Stromal cell of bone marrow (primary cell): Measurements from ENCODE around the gene CACNA1G.

Experiments
- DNase-seq: peaks from one replicate; pipeline ENCODE4 v3.0.0-alpha.2; 2012; ENCODE audit warnings: low read depth

Gene CACNA1G

DNA sequence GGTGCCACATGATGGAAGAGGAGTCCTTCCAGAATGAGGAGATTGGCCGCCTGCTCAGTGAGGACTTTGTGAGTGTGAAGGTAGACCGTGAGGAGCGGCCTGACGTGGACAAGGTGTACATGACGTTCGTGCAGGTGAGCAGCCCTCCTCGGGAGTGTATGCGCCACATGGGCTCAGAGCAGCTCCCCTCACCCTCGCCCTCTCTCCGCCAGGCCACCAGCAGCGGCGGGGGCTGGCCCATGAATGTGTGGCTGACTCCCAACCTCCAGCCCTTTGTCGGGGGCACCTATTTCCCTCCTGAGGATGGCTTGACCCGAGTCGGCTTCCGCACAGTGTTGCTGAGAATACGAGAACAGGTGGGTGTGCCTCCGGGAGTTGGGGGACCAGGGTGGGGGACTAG lies 11.7 kb upstream of the CACNA1G start:
- DNase-seq: no peak

DNA sequence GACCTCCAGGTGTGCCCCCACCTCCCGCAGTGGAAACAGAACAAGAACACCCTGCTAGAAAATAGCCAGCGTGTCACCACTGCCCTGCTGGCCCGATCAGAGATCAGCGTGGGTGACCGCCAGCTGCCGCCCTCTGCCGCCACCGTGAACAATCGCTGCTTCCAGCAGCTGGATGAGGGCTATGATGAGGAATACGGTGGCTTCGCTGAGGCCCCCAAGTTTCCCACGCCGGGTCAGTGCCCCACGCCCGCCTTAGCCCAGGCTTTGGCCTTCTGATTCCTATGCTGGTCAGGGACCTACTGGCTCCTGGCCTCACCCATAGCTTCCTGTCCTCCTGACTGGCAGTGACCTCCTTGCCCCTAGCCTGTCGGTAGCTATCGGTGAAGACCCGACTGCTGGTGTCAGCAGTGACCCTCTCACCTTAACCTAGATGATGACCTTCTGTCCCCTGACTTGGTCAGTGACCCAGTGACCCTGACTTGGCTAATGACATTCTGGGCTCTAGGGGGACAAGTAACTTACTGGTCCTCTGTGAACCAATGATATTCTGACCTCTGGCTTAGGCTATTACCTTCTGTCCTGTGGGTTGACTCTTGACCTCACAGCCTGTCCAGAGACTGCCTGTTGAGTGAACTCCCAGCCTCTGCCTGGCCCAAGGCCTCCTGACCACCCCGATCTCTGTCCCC lies 11.1 kb upstream of the CACNA1G start:
- DNase-seq: no peak

DNA sequence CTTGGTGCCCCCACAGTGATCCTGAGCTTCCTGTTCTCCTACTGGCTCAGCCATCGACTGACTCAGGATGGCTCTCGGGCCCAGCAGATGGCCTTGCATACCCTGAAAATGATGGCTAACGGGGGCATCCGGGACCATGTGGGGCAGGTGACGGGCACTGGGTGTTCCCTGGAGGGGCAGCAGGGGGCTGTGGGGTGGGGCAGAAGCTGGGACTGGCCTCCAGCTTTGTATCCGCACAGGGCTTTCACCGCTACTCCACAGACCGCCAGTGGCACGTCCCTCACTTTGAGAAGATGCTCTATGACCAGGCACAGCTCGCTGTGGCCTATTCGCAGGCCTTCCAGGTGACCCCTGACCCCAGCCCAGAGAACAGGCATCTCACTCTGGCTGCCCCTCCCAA lies 10.5 kb upstream of the CACNA1G start:
- DNase-seq: no peak

GRCh38 chr17:50550661-50551432 lies 9.7 kb upstream of the CACNA1G start:
- DNase-seq: peak; percentile 66

DNA sequence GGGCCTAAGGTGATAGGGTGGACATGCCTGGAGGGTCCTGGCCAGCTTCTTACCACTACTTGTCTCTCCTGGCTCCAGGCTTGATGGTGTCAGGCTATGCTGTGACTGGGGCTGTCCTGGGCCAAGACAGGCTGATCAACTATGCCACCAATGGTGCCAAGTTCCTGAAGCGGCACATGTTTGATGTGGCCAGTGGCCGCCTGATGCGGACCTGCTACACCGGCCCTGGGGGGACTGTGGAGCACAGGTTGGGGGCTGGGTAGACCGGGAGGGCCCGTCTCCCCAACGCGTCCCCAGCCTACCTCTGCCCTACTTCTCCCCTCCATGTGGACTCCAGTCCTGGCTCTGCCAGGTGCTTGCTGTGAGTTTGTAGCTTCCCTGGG lies 9.1 kb upstream of the CACNA1G start:
- no peak for DNase-seq

- no peak for DNase-seq
Observed at GRCh38 chr17:50551884-50552283, 8.6 kb upstream of the CACNA1G start.

DNA sequence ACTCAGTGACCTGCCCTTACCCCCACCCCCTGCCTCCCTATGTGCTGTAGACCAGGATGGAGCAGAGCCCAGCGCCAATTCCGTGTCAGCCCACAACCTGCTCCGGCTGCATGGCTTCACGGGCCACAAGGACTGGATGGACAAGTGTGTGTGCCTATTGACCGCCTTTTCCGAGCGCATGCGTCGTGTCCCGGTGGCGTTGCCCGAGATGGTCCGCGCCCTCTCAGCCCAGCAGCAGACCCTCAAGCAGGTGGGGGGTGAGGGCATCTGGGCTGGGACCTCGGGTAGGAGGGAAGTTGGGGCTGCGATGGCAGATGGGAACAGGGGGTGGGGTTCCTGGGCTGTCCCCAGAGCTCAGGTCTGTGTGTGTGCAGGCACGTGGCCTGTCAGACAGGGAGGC lies 6.3 kb upstream of the CACNA1G start:
- DNase-seq: no peak

- no peak for DNase-seq
Observed at GRCh38 chr17:50556803-50557202, 3.7 kb upstream of the CACNA1G start.

- no peak for DNase-seq
Observed at GRCh38 chr17:50557630-50558029, 2.9 kb upstream of the CACNA1G start.

GRCh38 chr17:50558091-50558490 lies 2.4 kb upstream of the CACNA1G start:
- DNase-seq: no peak

- DNase-seq: no peak
Observed at GRCh38 chr17:50558581-50558940, 2.0 kb upstream of the CACNA1G start.

GRCh38 chr17:50558941-50559614 lies 1.4 kb upstream of the CACNA1G start:
- DNase-seq: no peak

GRCh38 chr17:50559674-50560184 lies 786 bp upstream of the CACNA1G start:
- peak; percentile 33 for DNase-seq

DNA sequence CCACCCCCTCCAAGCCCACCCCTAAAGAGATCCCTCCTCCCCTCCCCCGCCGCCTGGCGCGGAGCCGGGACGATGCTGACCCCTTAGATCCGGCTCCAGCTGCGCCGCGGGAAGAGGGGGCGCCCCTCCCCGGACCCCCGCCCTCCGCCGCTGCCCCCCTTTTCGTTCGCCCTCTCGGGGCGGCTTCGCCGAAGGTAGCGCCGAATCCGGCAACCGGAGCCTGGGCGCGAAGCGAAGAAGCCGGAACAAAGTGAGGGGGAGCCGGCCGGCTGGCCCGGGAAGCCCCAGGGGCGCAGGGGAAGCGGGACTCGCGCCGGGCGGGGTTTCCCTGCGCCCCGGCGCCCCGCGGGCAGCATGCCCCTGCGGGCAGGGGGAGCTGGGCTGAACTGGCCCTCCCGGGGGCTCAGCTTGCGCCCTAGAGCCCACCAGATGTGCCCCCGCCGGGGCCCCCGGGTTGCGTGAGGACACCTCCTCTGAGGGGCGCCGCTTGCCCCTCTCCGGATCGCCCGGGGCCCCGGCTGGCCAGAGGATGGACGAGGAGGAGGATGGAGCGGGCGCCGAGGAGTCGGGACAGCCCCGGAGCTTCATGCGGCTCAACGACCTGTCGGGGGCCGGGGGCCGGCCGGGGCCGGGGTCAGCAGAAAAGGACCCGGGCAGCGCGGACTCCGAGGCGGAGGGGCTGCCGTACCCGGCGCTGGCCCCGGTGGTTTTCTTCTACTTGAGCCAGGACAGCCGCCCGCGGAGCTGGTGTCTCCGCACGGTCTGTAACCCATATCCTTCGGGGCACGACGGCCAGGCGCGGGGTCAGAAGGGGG lies 623 bp downstream of the CACNA1G start:
- no peak for DNase-seq

DNA sequence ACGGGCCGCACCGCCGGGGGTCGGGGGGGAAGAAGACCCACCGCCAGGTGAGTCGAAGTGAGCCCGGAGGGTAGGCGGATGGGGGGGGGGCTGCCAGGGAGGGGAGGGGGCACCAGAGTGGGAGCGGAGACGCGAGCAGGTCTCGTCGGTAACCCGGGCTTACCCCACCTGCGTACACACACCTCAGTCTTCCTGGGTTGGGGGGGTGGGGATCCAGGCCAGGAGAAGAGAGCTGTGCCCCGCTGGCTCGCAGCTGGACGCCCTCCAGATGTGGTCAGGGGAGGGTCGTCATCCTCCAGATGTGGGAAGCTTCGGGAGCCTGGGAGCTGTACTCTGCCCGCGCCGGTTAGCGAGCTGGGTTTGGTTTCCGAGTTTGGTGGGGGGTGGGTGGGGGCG lies 1.2 kb downstream of the CACNA1G start:
- DNase-seq: no peak

DNA sequence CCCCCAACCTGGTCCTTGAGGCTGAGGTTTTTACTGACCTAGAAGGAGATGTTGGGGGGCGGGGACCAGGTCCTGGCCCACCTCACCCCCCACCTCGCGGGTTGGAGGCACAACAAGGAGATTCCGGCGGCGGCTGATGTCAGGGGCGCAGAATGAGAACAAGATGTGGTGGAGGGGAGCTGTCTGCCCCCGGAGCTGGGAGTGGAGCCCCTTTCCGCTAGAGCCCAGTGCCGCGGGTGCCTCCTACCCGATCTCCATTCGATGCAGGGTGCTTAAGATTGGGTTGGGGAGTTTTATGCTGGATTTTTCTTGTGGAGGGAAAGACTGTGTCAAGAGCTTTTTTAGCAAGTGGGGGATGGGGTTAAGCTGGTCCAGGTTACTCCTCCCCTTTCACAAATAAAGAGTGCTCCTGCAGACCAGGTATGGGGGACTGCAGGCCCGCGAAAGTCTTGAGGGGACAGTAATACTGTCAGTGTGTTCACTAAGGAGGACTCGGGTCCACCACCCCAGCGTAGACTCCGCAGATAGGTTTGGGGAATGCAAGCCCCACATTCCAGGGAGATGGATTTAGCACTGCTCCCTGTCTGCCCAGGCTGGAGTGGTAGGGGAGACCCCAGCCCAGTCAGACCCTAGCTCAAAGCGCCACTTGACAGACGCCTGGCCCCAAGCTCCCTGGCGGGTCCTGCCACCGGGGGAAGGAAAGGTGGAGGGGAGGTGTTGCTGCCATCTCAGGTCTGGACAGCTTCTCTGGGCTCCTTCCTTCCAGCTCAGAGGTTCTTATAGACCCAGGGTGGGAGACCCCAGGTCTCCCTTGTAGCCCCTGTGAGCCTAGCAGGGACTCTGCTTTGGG lies 2.0 kb downstream of the CACNA1G start:
- DNase-seq: no peak

DNA sequence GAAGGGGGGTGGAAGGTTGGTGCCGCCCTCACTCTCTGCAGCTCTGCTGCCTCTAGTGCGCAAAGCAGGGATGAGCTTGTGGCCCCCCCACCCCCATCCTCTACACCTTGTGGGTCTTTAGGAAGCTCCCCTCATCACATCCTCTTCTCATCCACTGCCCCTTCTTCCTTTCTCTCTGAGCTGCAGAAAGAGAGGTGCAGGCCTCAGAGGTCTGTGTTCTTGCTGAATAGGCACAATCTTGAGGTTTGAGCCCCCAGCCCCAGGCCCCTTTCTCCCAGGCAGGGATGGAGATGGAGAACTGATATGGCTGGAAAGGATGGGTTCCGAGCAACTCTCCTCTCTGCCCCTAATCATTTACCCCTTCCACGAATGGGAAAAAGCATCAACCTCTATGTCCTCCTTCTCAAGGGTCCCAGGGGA lies 2.6 kb downstream of the CACNA1G start:
- DNase-seq: no peak

GRCh38 chr17:50564916-50565315 lies 4.4 kb downstream of the CACNA1G start:
- DNase-seq: peak; percentile 76

- no peak for DNase-seq
Observed at GRCh38 chr17:50565402-50566350, 5.2 kb downstream of the CACNA1G start.

DNA sequence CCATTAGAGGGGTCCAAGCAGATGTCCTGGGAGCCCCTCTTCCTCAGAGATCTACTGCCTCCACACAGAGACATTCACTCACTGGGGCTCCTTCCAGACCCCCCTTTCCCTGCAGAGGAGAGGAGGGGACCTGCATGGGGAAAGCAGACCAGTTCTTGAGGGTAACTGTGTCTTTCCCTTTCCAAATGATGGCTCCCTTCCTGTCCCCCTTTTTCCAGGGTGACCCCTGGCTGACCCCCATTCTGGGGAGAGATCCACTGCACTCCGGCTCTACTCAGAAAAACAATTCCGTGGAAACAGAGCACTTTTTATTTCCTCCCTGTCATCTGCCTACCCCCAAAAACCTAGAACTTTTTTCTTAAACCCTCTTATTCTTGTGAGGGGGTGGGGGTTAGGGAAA lies 6.4 kb downstream of the CACNA1G start:
- no peak for DNase-seq
